ENCODE data around the gene OR10A6. TPM values are rescaled to one million over a fixed set of nuclear protein-coding genes. Genes with fewer than 3 reads are reported as not detected.

OR10A6 gene
- total and polyA plus RNA-seq, 9 of the 15 experiments (the other 6 are each of a cell fraction or from before 2014, with no cell fraction given): not detected

- FAIRE-seq: no peak
- TF ChIP-seq U2AF1 (optimal IDR thresholded peaks at IDR 0.05; ENCODE audit: low read depth, low read length) (no peak), U2AF2 (optimal IDR thresholded peaks at IDR 0.05; ENCODE audit: low read depth, low read length) (no peak), MGA (IDR thresholded peaks at IDR 0.05) (no peak), PRDM10 (IDR thresholded peaks at IDR 0.05; ENCODE audit: partially characterized antibody) (no peak), ZNF695 (CRISPR knock-in tag; IDR thresholded peaks at IDR 0.05) (no peak), NRF1 (conservative IDR thresholded peaks at IDR 0.05 in 1 of 2, IDR thresholded peaks at IDR 0.05 in 1 of 2) (no peak), ZSCAN32 (CRISPR knock-in tag; IDR thresholded peaks at IDR 0.05) (no peak)
Observed at GRCh38 chr11:7967826-7968225, 36.8 kb upstream of the OR10A6 start.

More at GRCh38 chr11:7967826-7968225, 36.8 kb upstream of the OR10A6 start:
- Histone ChIP-seq H3K9ac (ENCODE audit: insufficient read depth in 1 of 2, low read depth in 2 of 2, low read length in 2 of 2) (no peak overlapping the region), H3K4me1 (replicated peaks in 1 of 2; ENCODE audit: control insufficient read depth in 2 of 2, insufficient read depth in 2 of 2, low read length in 2 of 2) (0 out of 5 replicates have a peak, but pooled peaks cover 0 to 2% of the 10 kb centered on the region in 2 experiments), H3K27me3 (ENCODE audit: control insufficient read depth in 2 of 2, insufficient read depth in 2 of 2, low read length in 2 of 2) (no peaks in the 10 kb centered on the region), H3K4me3 (no peak overlapping the region), H3K36me3 (ENCODE audit: control insufficient read depth, insufficient read depth, low read length) (no peaks in the 10 kb centered on the region), H2AFZ (ENCODE audit: low read depth, low read length) (no peak overlapping the region), H3K27ac (ENCODE audit: extremely low read depth, low read depth, low read length) (no peak overlapping the region), H4K20me1 (replicated peaks; ENCODE audit: control insufficient read depth, insufficient read depth, low read length) (no peaks in the 10 kb centered on the region), H3K4me2 (ENCODE audit: insufficient read depth, low read length) (no peak overlapping the region), H3K9me1 (ENCODE audit: control insufficient read depth, insufficient read depth, low read length) (no peaks in the 10 kb centered on the region), H3K9me3 (replicated peaks; ENCODE audit: control insufficient read depth, insufficient read depth, low read depth, low read length) (no peaks in the 10 kb centered on the region), H3K79me2 (ENCODE audit: control insufficient read depth, insufficient read depth, low read length) (no peaks in the 10 kb centered on the region)
- POLR2A ChIA-PET: no interaction called here
- intact Hi-C loops (cut with micrococcal nuclease) (no loop called here), in situ Hi-C loops (cut with MboI) (no loop called here)
- no TSS peak for BruUV-seq (replicated peaks)
- ATAC-seq (no peak), DNase-seq (ENCODE audit: extremely low read depth in 1 of 4, low spot score in 3 of 4) (no peak)
- CTCF ChIA-PET (ENCODE audit: low intra/inter-chr PET ratio): no interaction called here

All from K562 (cell line).